Skeletal muscle tissue (tissue), 4 donors: ENCODE measurements around the gene CHST11. TPM values are rescaled to one million over a fixed set of nuclear protein-coding genes. Genes with fewer than 3 reads are reported as not detected.
A peak's percentile ranks its signal among the peaks of the same experiment; 100 is the strongest.
"Not testable (repeated sequence)": the region's sequence is repeated elsewhere in the genome, so short reads cannot be mapped to it uniquely, and the experiment has no call there.

Experiments
- H3K27ac ChIP-seq: one replicate; pipeline ENCODE4 v1.7.0; 2013; ENCODE audit warnings: mild to moderate bottlenecking, low read depth, low read length, inconsistent platforms
- H3K27me3 ChIP-seq, 3 donors: one replicate each; pipeline ENCODE4 v1.7.0; 2013; ENCODE audit warnings: low read length in 3 of 3; ENCODE audit not compliant: control insufficient read depth in 3 of 3, insufficient read depth in 3 of 3
- H3K36me3 ChIP-seq, 3 donors: one replicate each; pipeline ENCODE4 v1.7.0; 2013; ENCODE audit warnings: low read length in 3 of 3; ENCODE audit not compliant: control insufficient read depth in 3 of 3, insufficient read depth in 3 of 3
- H3K4me1 ChIP-seq, 3 donors: one replicate each; pipeline ENCODE4 v1.7.0; 2013; ENCODE audit warnings: low read length in 3 of 3, mild to moderate bottlenecking in 3 of 3; ENCODE audit not compliant: control insufficient read depth in 3 of 3, insufficient read depth in 3 of 3
- H3K4me3 ChIP-seq, 3 donors: one replicate each; pipeline ENCODE4 v1.7.0; 2013; ENCODE audit warnings: low read length in 3 of 3
- H3K9ac ChIP-seq, 3 donors: one replicate each; pipeline ENCODE4 v1.7.0; 2013; ENCODE audit warnings: low read length in 3 of 3, mild to moderate bottlenecking in 3 of 3, moderate library complexity in 2 of 3, low read depth in 1 of 3
- H3K9me3 ChIP-seq, 3 donors: one replicate each; pipeline ENCODE4 v1.7.0; 2013; ENCODE audit warnings: low read length in 3 of 3; ENCODE audit not compliant: control insufficient read depth in 3 of 3
- total RNA-seq: library from RNA; depleted of rRNA; stranded (reverse); fragments of >200 nt; gene quantifications from one replicate; pipeline ENCODE4 v1.2.3, GENCODE V29; 2014
- donor health status: Osteomylitis.

Gene CHST11
- total RNA-seq, 1 donor from 2014 or later = 2.1 TPM

DNA sequence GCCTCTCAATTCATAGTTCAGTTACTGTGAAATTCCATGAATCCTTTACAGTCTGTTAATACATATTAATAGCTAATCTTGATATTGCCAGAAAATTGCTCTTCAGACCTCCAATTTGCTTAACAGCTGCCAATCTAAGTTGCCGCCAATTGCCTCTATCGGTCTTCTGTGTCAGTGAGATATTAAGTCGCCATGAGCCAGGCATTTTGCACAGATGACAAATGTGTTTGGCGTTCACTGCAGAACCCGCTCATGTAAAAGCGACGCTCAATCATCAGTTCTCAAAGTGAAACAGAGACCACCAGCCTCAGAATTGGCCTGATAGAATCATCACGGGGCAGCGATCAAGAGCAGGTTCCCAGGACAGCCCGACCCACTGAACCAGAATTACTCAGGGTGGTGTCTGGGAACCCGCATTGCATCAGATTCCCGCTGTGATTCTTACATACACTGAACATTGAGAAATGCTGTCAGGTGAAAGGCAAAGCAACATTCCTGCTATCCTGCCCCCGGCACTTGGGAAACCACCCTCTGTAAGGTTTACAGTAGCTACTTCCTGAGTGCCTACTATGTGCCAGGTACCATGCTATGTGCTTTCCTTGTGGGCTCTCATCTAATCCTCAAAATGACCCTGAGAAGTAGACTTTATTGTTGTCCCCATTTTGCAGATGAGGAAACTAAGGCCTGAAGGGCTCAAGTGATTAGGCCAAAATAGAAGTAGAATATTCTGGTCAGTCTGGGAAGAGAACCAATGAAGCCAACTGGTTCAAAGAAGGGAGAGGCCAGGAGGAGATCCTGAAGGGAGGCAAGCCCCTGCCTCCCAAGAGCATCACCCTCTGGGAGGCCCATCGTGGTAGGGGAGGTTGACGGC, 285.0 kb downstream of the CHST11 start:
- Histone ChIP-seq H3K27me3 (no peaks in the 10 kb centered on the region), H3K27ac (no peak overlapping the region), H3K4me1 (peaks cover 8 to 14% (median 14%) of the 10 kb centered on the region in 3 donors), H3K4me3 (no peak overlapping the region), H3K36me3 (no peaks in the 10 kb centered on the region), H3K9ac (no peak overlapping the region), H3K9me3 (no peaks in the 10 kb centered on the region)

DNA sequence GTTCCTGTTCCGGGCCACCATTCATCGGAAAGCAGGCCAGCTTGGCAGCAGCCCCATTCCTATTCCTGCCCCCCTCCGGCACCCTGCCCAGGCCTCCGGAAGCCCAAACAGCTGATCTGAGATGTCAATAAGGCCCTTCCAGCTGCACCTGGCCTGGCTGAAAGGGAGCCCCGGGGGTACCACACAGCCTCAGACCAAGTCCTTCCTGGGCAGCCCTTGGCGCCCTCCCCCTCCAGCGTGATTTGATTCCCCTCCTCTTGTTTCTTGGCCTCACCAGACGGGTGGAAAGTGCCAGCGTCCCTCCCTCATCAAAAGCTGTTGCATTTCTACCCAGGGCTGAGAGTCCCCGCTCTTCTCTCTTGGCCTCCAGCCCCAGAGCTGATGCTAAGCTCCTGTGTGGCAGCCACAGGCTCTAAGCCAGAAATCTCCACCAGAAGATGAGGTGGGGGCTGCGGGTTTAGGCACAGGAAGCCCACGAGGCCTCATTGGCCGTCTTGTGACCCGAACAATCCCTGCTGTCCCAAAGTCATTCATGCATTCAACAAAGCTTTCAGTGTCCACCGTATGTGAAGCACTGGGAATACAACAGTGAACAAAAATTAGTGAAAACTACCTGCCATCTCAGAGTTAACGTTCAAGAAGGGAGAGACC, 285.9 kb downstream of the CHST11 start:
- H3K4me3 ChIP-seq = no peak overlapping the region
- H3K27me3 ChIP-seq = no peaks in the 10 kb centered on the region
- H3K36me3 ChIP-seq = no peaks in the 10 kb centered on the region
- H3K9me3 ChIP-seq = no peaks in the 10 kb centered on the region
- no peak overlapping the region for H3K27ac ChIP-seq
- peaks cover 8 to 12% (median 11%) of the 10 kb centered on the region in 3 donors for H3K4me1 ChIP-seq
- H3K9ac ChIP-seq = peak overlapping the region in 1 of 3 donors; percentile 17

DNA sequence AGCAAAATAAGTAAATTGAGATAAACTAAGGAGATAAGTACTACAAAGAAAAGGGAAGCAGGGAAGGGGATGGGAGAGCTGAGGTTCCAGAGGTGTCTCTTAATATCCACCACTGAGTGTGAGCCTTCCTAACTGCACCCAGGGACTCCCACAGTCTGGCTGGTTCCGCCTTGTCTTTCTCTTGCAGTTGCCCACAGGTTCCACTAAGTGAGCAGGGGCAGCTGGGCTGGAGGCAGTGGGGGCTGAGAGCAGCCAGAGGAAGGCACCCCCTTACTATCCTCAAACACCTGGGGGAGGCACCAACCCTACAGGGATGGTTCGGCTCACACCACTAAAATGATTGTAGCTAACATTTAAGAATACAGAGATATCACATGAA, 286.4 kb downstream of the CHST11 start:
- H3K4me3 ChIP-seq = no peak overlapping the region
- no peaks in the 10 kb centered on the region for H3K9me3 ChIP-seq
- no peaks in the 10 kb centered on the region for H3K27me3 ChIP-seq
- no peak overlapping the region for H3K27ac ChIP-seq
- peaks cover 8 to 13% (median 11%) of the 10 kb centered on the region in 3 donors for H3K4me1 ChIP-seq
- H3K36me3 ChIP-seq = no peaks in the 10 kb centered on the region
- H3K9ac ChIP-seq = no peak overlapping the region

DNA sequence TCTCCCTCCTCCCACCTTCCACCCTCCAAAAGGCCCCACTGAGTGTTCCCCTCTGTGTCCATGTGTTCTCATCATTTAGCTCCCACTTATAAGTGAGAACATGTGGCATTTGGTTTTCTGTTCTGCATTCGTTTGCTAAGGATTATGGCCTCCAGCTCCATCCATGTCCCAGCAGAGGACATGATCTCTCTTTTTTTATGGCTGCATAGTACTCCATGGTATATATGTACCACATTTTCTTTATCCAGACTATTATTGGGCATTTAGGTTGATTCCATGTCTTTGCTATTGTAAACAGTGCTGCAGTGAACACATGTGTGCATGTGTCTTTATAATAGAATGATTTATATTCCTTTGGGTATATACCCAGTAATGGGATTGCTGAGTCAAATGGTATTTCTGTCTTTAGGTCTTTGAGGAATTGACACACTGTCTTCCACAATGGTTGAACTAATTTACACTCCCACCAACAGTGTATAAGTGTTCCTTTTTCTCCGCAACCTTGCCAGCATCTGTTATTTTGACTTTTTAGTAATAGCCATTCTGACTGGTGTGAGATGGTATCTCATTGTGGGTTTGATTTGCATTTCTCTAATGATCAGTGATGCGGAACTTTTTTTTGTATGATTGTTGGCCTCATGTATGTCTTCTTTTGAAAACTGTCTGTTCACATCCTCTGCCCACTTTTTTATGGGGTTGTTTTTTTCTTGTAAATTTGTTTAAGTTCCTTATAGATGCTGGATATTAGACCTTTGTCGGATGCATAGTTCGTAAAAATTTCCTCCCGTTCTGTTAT, 287.2 kb downstream of the CHST11 start:
- peaks cover 11 to 14% (median 13%) of the 10 kb centered on the region in 3 donors for H3K4me1 ChIP-seq
- not testable (repeated sequence) for H3K9me3 ChIP-seq, H3K27me3 ChIP-seq, H3K36me3 ChIP-seq, H3K4me3 ChIP-seq, H3K9ac ChIP-seq, H3K27ac ChIP-seq

DNA sequence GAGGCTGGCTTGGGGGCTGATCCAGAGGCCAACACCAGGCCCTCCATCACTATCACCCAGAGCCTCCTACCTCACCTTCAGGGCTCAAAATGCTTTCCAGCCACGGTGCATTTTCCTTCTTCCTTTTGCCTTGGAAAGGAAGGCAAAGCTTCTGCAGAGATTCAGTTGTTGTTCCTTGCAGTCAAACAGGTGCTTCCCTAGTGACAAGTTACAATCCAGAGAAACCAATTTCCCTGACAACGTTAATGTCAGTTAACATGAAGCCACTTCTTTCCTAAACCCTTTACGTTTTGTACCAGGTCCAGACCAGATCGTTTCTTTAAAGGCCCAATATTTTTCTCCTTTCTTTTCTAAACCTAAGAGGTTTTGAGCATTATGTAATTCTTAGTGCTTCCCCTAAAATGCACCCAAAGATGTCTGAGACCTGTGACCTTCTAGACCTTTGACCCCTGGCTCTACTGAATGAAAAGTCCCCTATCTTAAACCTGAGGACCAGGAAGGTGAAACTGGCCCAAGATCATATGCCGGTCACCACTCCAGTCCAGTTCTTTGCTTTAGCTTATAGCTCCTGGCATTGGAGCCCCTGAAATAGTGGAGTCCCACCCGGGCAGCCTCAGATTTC, 289.8 kb downstream of the CHST11 start:
- H3K4me1 ChIP-seq = peaks cover 11 to 20% (median 13%) of the 10 kb centered on the region in 3 donors
- no peaks in the 10 kb centered on the region for H3K27me3 ChIP-seq
- no peak overlapping the region for H3K9ac ChIP-seq
- H3K36me3 ChIP-seq = no peaks in the 10 kb centered on the region
- H3K27ac ChIP-seq = no peak overlapping the region
- H3K9me3 ChIP-seq = no peaks in the 10 kb centered on the region
- no peak overlapping the region for H3K4me3 ChIP-seq

DNA sequence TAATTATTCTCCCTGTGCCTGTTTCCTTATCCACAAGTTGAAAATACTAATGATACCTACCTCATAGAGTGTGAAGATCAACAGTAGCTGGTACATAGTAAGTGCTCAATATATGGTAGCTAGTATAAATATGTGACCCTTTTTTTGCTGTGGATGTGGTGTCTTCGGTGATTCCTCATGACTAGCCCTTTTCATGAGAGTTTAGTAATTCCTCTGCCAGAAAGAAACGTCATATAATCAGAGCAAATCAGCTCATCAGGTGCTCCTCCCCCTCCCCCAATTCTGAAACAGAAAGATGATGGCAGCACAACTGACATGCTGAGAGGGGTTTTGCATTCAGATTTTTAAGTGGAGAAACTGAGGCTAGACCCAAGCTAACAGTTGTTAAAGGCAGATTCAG, 290.6 kb downstream of the CHST11 start:
- Histone ChIP-seq H3K27ac (no peak overlapping the region), H3K9me3 (no peaks in the 10 kb centered on the region), H3K27me3 (no peaks in the 10 kb centered on the region), H3K36me3 (no peaks in the 10 kb centered on the region), H3K4me1 (peaks cover 7 to 17% (median 10%) of the 10 kb centered on the region in 3 donors), H3K4me3 (no peak overlapping the region), H3K9ac (no peak overlapping the region)

DNA sequence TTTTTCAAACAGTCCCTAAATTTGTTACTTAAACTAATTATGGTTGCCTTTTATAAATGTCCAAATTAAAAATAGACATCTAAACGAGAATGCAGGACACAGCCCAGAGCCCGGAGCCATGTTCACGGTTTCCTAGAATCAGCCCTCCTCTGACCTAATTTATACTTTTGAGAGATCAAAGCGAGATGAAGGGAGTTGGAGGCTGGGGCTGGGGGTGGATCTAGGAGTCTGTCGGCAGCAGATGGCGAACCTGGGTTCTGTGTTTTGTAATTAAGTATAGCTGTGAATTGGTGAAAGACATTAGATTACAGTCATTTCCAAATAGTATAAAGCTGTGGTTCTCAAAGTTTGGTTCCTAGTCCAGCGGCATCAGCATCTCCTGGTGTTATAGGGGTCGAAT, 291.2 kb downstream of the CHST11 start:
- Histone ChIP-seq H3K4me1 (peaks cover 1 to 11% (median 6%) of the 10 kb centered on the region in 3 donors), H3K27ac (no peak overlapping the region), H3K36me3 (no peaks in the 10 kb centered on the region)

DNA sequence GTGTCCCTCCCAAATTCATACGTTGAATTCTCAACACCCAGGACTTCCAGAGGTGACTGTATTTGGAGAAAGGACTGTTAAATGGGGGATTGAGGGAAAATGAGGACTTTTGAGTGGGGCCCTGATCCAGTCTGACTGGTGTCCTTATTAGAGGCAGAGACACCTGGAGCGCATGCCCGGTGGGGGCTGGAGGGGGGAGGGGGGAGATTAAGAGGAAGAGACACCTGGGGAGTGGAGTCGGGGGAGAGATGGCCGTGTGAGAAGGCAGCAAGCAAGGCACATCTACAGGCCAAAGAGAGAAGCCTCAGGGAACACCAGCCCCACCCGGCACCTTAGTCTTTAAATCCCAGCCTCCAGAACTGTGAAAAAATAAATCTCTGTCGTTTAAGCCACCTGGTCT, 291.6 kb downstream of the CHST11 start:
- Histone ChIP-seq H3K36me3 (no peaks in the 10 kb centered on the region), H3K27me3 (no peaks in the 10 kb centered on the region), H3K4me3 (peak overlapping the region in 1 of 3 donors; percentile 35), H3K27ac (peak overlapping the region; percentile 23), H3K4me1 (peaks cover 0 to 10% (median 6%) of the 10 kb centered on the region in 3 donors), H3K9me3 (no peaks in the 10 kb centered on the region), H3K9ac (no peak overlapping the region)

More for the DNA sequence above, 291.2 kb downstream of the CHST11 start:
- H3K4me3 ChIP-seq = no peak overlapping the region
- H3K9me3 ChIP-seq = no peaks in the 10 kb centered on the region
- no peaks in the 10 kb centered on the region for H3K27me3 ChIP-seq
- no peak overlapping the region for H3K9ac ChIP-seq

DNA sequence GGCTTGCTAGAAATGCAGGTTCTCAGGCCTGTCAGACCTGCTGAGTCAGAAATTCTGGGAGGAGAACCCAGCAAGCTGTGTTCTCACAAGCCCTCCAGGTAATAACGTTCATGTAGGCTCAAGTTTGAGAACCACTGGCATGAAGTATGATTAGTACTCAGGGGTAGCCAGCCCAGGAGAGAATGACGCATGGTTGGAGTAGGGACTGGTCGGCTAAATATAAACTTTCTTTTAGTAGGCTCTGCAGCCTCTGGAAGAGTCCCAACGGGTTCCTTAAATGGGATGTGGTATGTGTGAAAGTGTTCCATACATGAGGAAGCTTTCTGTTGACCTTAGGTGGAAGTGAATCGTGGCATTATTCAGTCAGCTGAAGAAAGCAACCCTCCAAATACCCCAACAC, 292.0 kb downstream of the CHST11 start:
- no peaks in the 10 kb centered on the region for H3K9me3 ChIP-seq
- H3K27ac ChIP-seq = peak overlapping the region; percentile 23
- no peak overlapping the region for H3K9ac ChIP-seq
- H3K4me1 ChIP-seq = peaks cover 0 to 10% (median 6%) of the 10 kb centered on the region in 3 donors
- peak overlapping the region in 1 of 3 donors; percentile 35 for H3K4me3 ChIP-seq
- no peaks in the 10 kb centered on the region for H3K27me3 ChIP-seq
- no peaks in the 10 kb centered on the region for H3K36me3 ChIP-seq
